ENCODE results near the gene LSM7.
"Not testable (repeated sequence)": the region's sequence is repeated elsewhere in the genome, so short reads cannot be mapped to it uniquely, and the experiment has no call there.

Gene LSM7

GRCh38 chr19:2354670-2355069 is 26.3 kb upstream of the LSM7 start:
- no peak for DNase-seq

DNA sequence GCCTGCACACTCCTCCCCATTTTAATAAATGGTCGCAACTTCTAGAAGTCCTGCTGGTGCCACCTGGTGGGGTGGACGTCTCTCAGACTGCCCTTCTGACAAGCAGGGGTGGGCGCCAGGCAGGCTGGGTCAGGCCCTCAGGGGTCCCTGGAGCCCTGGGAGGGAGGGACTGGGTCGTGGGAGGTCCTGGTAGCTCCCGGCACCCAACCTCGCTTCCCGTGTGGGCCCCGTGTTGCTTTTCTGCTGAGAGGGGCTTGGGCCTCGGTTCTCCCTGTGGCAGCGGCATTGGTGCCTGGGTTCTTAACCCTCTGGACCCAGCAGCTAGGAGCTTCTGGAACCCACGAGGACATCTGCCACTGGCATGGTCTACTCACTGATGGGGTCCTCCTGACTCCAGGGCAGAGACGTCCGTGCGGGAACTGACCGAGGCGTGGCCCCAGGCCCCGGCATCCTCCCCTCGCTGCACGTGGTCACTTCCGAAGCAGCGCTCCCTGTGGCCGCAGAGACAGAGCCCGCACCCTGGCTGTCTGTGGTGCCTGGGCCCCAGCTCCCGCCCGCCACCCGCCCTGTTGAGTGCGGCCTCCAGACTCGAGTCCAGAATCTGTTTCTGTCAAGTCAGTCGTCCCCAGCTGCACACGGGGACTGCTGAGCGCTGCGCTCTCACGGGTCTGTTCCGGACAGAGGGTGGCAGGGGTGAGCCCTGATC is 25.7 kb upstream of the LSM7 start:
- DNase-seq, result no peak

DNA sequence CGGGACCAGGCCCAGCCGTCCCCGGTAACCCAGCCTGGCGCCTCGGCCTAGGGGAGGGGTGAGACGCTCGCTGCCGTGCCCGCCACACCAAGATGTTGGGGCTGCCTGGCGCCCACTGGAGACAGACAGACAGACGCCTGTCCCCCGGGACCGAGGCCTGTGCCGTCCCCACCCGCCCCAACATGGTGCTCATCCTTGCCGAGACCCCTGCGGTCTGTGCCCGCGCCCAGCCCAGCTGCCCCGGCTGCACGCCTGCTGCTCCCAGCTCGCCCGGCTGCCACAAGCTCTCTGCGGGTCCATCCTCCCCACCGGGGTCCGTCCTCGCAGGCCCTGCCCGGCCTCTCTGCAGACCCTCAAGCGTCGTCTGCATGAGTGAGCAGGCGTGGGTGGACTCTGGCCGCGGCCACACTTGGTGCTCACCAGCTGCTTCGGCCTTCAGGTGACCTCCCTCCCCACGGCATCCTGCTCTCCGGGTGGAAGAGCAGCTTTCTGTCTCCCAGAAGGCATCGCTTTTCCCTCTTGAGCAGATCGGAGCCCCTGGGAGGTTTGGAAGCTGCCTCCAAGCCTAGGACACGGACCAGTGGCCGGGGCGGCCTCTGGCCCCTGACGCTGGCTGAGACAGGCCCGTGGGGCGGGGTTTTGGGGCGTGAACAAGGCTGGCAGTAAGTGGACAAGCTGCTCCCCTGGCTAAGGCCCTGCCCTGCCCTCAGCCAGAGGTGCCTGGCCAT is 24.9 kb upstream of the LSM7 start:
- no peak for DNase-seq

GRCh38 chr19:2352121-2352520 is 23.7 kb upstream of the LSM7 start:
- no peak for DNase-seq

- DNase-seq, result no peak
Observed at GRCh38 chr19:2351591-2351990, 23.2 kb upstream of the LSM7 start.

DNA sequence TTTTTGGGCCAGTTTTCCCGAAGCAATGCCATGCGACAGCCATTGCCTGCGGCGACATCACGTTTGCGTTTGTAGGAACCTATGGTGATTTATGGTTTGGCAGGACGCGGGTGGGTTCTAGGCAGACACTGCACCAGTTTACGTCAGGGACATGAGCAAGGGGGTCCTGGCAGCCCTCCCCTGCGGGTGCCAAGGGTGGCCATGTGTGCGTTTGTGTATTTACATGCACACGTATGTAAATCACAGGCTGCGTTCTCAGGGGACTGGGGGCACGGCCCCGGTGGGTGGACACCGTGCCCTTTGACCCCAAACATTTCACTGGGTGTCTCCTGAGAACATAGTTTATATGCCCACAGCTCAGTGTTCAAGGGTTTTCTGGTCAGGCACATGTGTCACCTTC is 22.3 kb upstream of the LSM7 start:
- DNase-seq, result no peak

DNA sequence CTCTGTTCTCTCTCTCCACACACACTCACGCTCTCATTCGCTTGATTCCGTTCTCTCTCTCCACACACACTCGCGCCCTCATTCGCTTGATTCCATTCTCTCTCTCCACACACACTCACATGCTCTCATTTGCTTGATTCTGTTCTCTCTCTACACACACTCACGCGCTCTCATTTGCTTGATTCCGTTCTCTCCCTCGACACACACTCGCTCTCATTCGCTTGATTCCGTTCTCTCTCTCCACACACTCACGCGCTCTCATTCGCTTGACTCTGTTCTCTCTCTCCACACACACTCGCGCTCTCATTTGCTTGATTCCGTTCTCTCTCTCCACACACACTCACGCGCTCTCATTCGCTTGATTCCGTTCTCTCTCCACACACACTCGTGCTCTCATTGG is 21.4 kb upstream of the LSM7 start:
- DNase-seq, result not testable (repeated sequence)

- peak; percentile 78 for DNase-seq
Observed at GRCh38 chr19:2345794-2346663, 17.6 kb upstream of the LSM7 start.

- DNase-seq, result no peak
Observed at GRCh38 chr19:2345076-2345475, 16.7 kb upstream of the LSM7 start.

GRCh38 chr19:2344381-2344870 is 16.0 kb upstream of the LSM7 start:
- no peak for DNase-seq

DNA sequence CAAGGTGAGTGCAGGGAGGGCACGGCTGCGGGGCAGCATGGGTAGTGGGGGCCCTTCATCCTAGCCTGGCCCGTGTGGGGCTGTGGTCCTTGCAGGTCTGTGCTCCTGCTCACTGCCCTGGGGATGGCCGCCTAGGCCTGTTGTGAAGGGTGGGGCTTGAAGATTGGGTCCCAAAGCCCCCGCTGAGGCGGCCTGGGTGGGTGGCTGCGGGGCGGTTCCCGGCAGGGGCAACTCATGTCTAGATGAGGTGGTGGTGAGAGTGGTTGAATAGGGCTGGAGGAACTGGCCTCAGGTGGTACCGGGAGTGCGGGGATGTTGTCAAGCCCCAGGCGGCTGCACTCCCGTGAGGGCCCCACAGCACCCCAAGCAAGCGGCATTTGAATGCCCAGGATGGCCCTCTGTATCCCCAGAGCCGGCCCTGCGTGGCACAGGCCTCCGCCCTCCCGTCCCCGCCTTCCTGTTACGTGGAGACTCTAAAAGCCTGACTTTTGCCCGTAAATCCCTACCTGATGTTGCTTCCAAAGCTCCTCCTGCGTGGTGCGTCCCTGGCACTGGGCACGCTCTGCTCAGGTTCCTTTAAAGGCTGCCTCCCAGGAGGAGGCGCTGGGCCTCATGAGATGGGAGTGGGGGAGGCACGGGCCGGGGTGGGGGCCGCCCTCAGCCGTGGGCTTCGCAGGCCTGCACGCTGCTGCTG is 15.1 kb upstream of the LSM7 start:
- DNase-seq, result no peak

DNA sequence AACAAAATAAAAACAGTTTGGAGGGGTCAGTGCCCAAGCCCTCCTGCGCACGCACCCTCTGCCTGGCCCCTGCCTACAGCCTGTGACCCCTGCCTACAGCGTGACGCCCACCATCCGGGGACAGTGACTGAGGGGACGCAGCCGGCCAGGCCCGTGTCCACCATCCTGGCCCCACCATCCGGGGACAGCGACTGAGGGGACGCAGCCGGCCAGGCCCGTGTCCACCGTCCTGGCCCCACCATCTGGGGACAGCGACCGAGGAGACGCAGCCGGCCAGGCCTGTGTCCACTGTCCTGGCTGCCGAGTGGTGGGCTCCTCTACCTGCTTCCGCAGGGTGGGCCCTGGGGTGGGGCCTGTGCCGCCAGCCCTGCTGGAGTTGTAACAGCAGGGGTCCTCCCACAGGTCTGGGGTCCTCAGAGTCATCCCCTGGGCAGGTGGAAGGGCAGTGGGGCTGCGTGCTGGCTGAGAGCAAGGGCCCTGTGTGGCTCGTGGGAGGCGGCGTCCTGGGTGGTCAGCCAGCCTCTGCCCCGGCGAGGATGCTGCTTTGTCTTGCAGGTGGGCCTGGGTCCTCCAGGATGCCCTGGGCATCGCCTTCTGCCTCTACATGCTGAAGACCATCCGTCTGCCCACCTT is 14.4 kb upstream of the LSM7 start:
- no peak for DNase-seq

- no peak for DNase-seq
Observed at GRCh38 chr19:2341982-2342381, 13.6 kb upstream of the LSM7 start.

- DNase-seq, result no peak
Observed at GRCh38 chr19:2341244-2341751, 12.9 kb upstream of the LSM7 start.

DNA sequence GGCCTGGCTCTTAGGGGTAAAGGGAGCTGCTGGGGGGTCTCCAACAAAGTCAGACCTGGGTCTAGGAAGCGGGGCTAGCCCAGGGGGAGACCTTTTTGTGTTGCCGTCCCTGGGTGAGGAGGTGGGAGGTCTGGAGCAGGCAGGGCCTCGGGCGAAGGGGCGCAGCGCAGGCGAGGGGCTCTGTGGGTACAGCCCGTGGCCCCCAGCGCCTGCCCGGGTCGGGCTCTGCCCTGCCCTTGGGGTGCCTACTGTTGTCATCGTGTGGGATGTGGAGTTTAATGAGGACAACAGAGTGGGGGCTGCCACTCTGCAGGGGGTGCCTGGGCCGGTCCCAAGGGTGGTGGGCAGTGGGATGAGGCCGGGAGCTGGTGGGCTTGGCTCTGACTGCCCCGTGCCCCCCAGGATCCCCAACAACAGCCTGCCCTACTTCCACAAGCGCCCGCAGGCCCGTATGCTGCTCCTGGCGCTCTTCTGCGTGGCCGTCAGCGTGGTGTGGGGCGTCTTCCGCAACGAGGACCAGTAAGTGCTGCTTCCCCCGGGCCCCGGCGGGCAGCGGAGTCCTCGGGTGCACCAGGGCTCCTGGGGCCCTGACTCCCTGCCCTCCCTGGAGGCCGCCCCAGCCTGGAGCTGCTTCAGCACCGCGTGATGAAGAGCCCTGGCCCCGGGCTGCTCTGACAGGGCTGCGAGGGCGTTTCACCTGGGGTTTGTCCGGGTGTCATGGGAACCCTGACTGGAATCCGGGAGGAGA is 12.3 kb upstream of the LSM7 start:
- DNase-seq, result no peak

- no peak for DNase-seq
Observed at GRCh38 chr19:2339644-2340310, 11.4 kb upstream of the LSM7 start.

DNA sequence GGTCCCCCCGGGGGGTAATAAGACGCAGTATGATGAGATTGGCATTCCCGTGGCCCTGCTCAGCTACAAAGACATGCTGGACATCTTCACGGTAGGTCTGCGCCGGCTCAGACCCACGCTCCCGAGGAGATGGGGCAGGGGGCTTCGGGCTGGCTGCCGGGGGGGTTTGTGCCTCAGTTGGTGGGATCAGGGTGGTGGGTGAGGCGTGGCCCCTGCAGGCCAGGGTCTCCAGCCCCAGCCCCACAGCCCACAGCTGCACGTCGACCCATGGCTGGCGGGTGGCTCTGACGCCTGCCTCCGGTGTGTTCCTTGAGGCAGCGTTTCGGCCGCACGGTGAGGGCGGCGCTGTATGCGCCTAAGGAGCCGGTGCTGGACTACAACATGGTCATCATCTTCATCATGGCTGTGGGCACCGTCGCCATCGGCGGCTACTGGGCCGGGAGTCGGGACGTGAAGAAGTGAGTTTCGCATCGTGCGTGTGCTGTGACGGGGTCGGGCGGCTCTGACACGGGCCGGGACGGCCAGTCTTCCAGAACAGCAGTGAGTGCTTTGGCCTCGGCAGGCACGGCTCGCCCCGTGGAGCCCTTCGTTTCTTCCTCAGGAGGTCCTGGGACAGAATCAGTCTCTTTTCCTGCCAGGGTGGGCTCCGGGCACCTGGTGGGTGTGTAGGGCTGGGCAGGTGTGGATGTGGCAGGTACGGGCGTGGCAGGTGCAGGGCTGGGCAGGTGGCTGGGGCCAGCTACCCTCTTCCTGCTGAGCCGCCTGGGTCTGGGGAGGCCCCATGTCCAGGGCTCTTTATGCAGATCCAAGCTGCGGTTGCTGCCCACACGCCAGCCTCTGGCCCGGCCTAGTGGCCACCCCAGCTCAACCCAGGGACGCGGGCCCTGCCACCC is 10.6 kb upstream of the LSM7 start:
- DNase-seq, result no peak

- DNase-seq, result no peak
Observed at GRCh38 chr19:2338055-2338615, 9.7 kb upstream of the LSM7 start.

GRCh38 chr19:2337329-2337707 is 8.9 kb upstream of the LSM7 start:
- DNase-seq, result no peak
